Kidney capillary endothelial cell (primary cell): ENCODE measurements around the gene METTL13.
A peak's percentile ranks its signal among the peaks of the same experiment; 100 is the strongest.
"Not testable (repeated sequence)": the region's sequence is repeated elsewhere in the genome, so short reads cannot be mapped to it uniquely, and the experiment has no call there.

Experiments used
- DNase-seq: peaks from one replicate; pipeline ENCODE4 v3.0.0-alpha.2; 2018; ENCODE audit warnings: low spot score

The METTL13 gene

DNA sequence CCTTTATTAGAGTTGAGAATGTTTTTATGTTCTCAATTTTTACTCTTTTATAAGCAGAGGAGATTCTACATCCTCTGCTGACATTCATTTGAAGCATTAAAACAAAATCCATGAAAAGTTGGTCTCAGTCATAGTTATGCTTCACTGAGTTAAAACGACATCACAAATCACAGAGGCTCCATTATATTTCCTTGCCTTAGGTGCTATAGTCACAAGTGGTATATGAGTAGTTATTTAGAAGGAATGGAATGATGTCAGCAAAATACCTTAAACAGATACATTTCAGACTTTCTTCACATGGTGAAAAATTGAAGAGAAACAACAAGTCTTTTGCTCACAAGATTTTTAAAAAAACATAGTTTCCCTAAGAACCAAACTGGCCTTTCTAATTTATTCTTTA lies 11.7 kb upstream of the METTL13 start:
- no peak for DNase-seq

- no peak for DNase-seq
These were observed 9.1 kb upstream of the METTL13 start for GRCh38 chr1:171772312-171772711.

DNA sequence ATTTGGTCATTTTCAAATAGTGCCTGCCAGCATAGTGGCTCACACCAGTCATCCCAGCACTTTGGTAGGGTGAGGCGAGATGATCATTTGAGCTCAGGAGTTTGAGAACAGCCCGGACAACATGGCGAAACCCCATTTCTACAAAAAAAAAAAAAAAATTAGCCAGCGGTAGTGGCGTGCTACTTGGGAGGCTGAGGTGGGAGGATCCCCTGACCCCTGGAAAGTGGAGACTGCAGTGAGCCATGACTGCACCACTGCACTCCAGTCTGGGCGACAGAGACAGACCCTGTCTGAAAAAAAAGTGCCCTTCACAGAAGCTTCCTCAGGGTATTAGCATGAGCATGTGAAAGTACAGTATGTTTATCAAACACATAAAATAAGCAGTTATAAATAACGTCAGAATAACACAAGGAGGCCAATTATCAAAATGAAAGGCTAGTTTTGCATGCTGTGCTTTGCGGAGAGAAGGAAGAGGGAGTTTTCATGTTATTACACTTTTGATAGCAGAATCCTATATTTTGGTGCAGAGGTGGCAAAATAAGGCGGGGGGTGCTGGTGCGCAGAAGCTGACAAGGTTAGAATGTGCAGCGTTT lies 781 bp upstream of the METTL13 start:
- no peak for DNase-seq

DNA sequence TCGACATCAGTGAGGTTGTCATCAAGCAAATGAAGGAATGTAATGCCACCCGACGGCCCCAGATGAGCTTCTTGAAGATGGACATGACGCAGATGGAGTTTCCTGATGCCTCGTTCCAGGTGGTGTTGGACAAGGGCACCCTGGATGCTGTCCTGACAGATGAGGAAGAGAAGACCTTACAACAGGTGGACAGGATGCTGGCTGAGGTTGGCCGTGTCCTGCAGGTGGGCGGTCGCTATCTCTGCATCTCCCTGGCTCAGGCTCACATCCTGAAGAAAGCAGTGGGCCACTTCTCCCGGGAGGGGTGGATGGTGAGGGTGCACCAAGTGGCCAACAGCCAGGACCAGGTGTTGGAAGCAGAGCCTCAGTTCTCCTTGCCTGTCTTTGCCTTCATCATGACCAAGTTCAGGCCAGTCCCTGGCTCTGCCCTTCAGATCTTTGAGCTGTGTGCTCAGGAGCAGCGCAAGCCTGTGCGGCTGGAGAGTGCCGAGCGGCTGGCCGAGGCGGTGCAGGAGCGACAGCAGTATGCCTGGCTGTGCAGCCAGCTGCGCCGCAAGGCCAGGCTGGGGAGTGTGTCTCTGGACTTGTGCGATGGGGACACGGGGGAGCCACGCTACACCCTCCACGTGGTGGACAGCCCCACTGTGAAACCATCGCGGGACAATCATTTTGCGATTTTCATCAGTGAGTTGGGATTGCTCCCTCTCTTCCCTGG lies 2.5 kb downstream of the METTL13 start:
- DNase-seq, result no peak

GRCh38 chr1:171784784-171785183 lies 3.3 kb downstream of the METTL13 start:
- DNase-seq, result no peak

GRCh38 chr1:171785766-171786165 lies 4.3 kb downstream of the METTL13 start:
- no peak for DNase-seq

GRCh38 chr1:171786534-171786933 lies 5.1 kb downstream of the METTL13 start:
- no peak for DNase-seq

DNA sequence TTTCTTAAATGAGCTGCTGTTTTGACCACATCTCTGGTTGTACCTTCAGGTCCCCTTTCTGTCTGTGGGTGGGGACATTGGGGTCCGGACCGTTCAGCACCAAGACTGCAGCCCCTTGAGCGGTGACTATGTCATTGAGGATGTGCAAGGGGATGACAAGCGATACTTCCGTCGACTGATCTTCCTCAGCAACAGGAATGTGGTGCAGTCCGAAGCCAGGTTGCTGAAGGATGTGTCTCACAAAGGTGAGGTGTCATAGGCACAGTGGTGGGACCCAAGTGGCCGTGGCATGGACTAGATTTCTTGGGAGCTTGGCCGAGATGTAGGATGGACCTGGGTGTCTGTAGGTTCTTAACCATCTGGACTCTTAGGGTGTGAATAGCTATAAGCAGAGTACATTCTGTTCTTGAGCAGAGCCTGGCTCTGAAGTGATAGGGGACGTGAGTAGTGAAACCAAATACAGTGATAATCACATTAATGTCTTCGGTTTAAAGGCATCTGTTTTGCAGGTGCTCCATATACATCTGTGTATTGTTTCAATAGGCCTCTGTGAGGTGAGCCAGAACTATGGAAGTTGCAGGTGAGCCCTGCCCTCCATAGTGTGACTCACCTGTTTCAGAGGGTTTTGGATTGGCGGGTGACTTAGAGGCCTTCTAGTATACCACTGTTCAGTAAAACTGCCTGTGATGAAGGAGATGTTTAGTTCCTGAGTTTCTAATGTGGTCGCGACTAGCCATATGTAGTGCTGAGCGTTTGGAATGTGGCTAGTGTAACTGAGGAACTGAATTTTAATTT lies 6.4 kb downstream of the METTL13 start:
- DNase-seq, result no peak

DNA sequence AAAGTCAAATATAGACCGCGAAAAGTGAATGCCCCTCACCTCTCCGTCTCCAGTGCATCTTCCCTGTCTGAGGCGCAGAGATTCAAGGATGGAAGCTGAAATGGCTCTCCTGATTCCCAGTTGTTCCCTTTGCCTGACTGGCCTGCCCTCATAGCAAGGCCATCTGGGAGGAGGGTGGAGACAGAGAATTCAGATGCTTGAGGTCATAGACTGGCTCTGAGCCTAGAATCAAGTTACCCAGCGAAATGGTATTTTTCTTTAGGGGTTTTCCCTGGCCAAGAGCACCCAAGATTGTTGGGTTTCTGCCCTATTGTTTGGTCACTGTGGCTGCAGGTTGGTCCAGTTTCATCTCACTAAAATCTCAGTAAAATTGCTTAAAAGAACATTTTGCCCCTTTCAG lies 7.2 kb downstream of the METTL13 start:
- DNase-seq, result no peak

DNA sequence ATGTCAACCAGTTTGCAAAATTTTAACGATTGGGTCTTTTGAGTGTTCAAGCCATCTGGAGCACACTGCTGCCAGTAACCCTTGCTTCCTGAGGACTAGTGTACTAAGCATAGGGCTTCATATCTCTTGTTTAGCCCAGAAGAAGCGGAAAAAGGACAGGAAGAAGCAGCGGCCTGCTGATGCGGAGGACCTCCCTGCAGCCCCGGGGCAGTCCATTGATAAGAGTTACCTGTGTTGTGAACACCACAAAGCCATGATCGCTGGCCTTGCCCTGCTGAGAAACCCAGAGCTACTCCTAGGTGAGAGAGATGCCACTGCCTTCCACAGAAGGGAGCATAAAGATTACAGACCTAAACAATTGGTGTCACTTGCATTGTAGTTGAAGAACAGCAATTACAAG lies 8.9 kb downstream of the METTL13 start:
- no peak for DNase-seq

DNA sequence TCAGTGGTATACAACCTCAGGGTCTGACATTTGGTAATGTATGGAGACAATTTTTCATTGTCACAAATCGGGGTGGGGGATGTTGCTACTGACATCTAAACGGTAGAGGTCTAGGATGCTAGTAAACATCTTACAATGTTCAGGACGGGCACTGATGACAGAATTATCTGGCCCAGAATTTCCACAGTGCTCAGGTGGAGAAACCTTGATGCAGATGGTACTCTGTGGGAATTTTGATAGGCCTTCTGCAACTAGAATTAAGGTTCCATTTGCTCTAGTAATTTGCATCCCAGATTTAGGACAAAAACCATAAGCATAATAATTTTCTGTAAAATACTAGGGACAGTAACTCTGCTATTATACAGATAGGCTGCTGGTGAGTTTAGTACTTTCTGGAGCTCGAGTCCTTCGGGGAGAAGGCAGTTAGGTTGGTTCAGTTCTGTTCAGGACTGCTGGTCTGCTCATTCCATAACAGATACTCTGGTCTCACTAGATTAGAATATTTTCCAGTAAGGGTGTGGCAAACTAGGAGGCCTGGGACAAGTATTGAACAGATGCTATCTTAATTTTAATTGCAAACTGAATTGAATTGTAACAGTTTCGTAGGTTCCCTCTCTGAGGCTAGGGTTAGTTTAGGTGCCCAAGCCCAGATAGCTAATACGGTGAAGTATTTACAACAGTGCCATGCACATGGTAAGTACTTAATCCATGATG lies 11.4 kb downstream of the METTL13 start:
- DNase-seq, result no peak

DNA sequence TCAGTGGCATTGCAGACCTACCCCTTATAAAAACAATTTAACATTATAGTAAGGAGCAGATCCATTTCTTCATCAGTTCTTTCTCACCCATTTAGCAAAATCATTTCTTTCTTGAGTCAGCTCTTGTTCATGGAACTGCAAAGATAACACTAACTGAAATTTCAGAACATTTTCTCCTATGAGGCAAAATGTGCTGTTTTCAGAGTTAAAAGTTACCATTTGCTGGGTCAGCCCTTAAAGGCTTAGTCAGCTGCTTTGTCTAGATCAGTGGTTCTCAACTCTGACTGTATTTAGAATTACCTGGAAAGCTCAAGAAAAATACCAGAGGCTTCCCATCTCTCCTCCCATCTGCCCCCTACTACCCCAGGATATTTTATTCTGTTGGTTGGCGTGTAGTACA lies 12.2 kb downstream of the METTL13 start:
- no peak for DNase-seq

DNA sequence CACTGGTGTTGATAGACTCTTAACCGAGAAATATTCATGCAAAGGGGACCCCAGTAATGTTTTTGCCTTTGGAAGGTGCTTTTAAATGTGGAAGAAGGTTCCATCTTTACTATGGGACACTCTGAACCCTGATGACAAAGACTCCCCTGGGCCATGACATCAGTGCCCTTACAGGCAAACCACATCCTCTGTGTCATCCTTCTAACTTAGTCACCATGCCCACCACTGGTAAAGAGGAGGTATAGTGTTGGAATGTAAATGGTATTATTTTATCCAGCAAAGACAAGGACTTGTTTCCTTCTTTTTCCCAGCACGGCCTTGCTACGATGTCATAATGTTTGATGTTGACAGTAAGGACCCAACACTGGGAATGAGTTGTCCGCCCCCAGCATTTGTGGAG lies 12.6 kb downstream of the METTL13 start:
- peak; percentile 90 for DNase-seq

GRCh38 chr1:171796592-171796991 lies 15.1 kb downstream of the METTL13 start:
- DNase-seq, result no peak

GRCh38 chr1:171798311-171798710 lies 16.9 kb downstream of the METTL13 start:
- no peak for DNase-seq

GRCh38 chr1:171798765-171799164 lies 17.3 kb downstream of the METTL13 start:
- DNase-seq, result no peak

DNA sequence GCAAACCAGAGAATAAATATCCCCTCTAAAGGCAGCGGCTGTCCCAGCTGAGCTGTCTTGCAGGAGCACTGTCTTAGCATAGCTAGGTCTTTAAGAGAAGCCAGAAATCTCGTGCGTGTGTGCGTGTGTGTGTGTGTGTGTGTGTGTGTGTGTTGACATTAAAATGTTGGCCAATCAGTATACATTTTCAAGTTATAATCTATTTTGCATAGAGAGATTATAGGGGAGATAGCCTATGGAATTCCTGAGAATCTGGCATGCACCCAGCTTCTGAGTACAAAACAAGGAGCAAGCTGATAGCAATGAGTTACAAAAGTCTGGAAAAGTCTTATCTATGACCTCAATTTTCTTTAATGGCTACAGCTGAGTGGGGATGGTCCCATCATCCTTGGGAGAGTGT lies 17.7 kb downstream of the METTL13 start:
- no peak for DNase-seq

DNA sequence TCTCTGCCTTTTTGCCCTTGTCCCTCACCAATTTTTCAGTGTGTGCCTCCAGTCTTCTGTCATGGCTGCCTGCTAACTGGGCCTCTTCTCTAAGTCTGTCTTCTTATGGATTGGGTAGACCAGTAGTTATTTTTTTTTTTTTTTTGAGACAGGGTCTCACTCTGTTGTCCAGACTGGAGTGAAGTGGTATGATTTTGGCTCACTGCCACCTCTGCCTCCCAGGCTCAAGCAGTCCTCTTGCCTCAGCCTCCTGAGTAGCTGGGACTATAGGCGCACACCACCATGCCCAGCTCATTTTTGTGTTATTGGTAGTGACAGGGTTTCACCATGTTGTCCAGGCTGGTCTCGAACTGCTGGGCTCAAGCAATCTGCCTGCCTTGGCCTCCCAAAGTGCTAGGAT lies 18.2 kb downstream of the METTL13 start:
- DNase-seq, result not testable (repeated sequence)

- DNase-seq, result no peak
These were observed 18.9 kb downstream of the METTL13 start for GRCh38 chr1:171800342-171800741.

DNA sequence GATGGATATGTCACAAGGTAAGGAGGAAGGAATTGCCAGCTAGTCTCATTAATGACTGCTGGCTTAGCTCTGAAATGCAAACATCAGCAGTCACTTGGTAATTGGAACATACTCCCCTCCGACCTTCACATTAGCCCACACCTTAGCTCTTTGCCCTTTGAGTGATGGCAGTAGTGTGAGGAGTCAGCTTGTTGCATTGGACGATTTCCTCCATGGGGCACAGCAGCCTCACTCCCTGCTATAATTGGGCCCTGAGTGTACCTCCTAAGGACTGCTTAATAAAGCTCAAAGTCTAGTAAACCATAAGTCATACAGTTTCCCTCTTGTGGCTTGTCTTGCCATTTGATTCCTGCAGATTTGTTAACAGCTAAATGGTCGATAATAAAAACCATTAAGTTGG lies 19.4 kb downstream of the METTL13 start:
- no peak for DNase-seq

GRCh38 chr1:171801487-171801891 lies 20.0 kb downstream of the METTL13 start:
- peak; percentile 55 for DNase-seq

GRCh38 chr1:171802207-171802606 lies 20.7 kb downstream of the METTL13 start:
- DNase-seq, result no peak

DNA sequence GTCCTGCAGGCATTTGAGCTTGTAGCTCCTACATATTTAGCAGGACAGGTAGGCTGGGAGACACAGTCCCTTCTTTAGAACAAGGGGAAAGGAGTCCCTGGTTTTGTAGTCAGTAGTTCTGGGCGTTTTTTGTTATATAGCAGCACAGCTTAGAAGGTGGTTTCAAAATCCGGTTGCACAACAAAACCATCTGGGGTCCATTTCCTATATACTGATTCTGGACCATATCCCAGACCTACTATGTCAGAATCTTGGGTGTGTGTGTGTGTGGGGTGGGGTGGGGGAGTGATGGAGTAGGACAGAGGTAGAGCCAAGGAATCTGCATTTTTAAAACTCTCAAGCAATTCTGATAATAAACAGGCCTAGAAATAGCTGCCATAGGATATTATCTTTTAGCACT lies 21.6 kb downstream of the METTL13 start:
- no peak for DNase-seq
